Neuron (in vitro differentiated cells): Measurements from ENCODE around the gene TRIM61.
A peak's percentile ranks its signal among the peaks of the same experiment; 100 is the strongest.
"Not testable (repeated sequence)": the region's sequence is repeated elsewhere in the genome, so short reads cannot be mapped to it uniquely, and the experiment has no call there.

ENCODE experiments used
- H2AFZ ChIP-seq: one replicate; pipeline ENCODE4 v1.6.1; 2013; ENCODE audit warnings: low read depth, mild to moderate bottlenecking, inconsistent platforms, low read length, moderate library complexity
- H3K27me3 ChIP-seq: one replicate; pipeline ENCODE4 v1.6.1; 2013; ENCODE audit warnings: low read length; ENCODE audit not compliant: insufficient read depth
- H3K36me3 ChIP-seq: one replicate; pipeline ENCODE4 v1.6.1; 2013; ENCODE audit warnings: low read length; ENCODE audit not compliant: insufficient read depth
- H3K4me1 ChIP-seq: one replicate; pipeline ENCODE4 v1.6.1; 2013; ENCODE audit warnings: low read length; ENCODE audit not compliant: insufficient read depth
- H3K4me3 ChIP-seq: 2 replicates; pipeline ENCODE4 v1.5.1; 2013; ENCODE audit warnings: mild to moderate bottlenecking, low read length, moderate library complexity
- H3K9me3 ChIP-seq: one replicate; pipeline ENCODE4 v1.6.1; 2013; ENCODE audit warnings: low read length

Gene TRIM61

GRCh38 chr4:164977243-164978164 lies at the start of gene TRIM61:
Gene TRIM61 (minus strand): TSS chr4:164977657. CDS start chr4:164970002, 7,655 bp downstream.
- Histone ChIP-seq H3K36me3 (peaks cover under 1% of the 10 kb centered on the region), H3K4me1 (peaks cover 3% of the 10 kb centered on the region), H3K4me3 (peak within 1 kb of the TSS; percentile 65), H3K27me3 (no peaks in the 10 kb centered on the region), H3K9me3 (no peaks in the 10 kb centered on the region), H2AFZ (peak within 1 kb of the TSS; percentile 31)

- H3K27me3 ChIP-seq, H3K36me3 ChIP-seq, H3K9me3 ChIP-seq, H2AFZ ChIP-seq, H3K4me1 ChIP-seq, H3K4me3 ChIP-seq: not testable (repeated sequence)
Observed at GRCh38 chr4:165025782-165026181, 48.3 kb upstream of the TRIM61 start.

- not testable (repeated sequence) for H2AFZ ChIP-seq, H3K27me3 ChIP-seq, H3K4me1 ChIP-seq, H3K4me3 ChIP-seq, H3K9me3 ChIP-seq, H3K36me3 ChIP-seq
Observed at GRCh38 chr4:165019995-165020394, 42.5 kb upstream of the TRIM61 start.

GRCh38 chr4:165016971-165017370 lies 39.5 kb upstream of the TRIM61 start:
- no peaks in the 10 kb centered on the region for H3K27me3 ChIP-seq

GRCh38 chr4:165013691-165014090 lies 36.2 kb upstream of the TRIM61 start:
- no peaks in the 10 kb centered on the region for H3K36me3 ChIP-seq
- no peaks in the 10 kb centered on the region for H3K9me3 ChIP-seq
- H3K4me1 ChIP-seq: no peaks in the 10 kb centered on the region
- H2AFZ ChIP-seq: no peak overlapping the region
- H3K27me3 ChIP-seq: no peaks in the 10 kb centered on the region
- no peak overlapping the region for H3K4me3 ChIP-seq

More at GRCh38 chr4:165016971-165017370, 39.5 kb upstream of the TRIM61 start:
- Histone ChIP-seq H2AFZ (no peak overlapping the region), H3K36me3 (no peaks in the 10 kb centered on the region), H3K4me1 (no peaks in the 10 kb centered on the region), H3K4me3 (no peak overlapping the region), H3K9me3 (no peaks in the 10 kb centered on the region)

- Histone ChIP-seq H2AFZ (no peak overlapping the region), H3K36me3 (no peaks in the 10 kb centered on the region), H3K9me3 (no peaks in the 10 kb centered on the region), H3K4me3 (no peak overlapping the region), H3K27me3 (no peaks in the 10 kb centered on the region), H3K4me1 (peaks cover under 1% of the 10 kb centered on the region)
Observed at GRCh38 chr4:165011403-165011802, 33.9 kb upstream of the TRIM61 start.

GRCh38 chr4:165010991-165011390 lies 33.5 kb upstream of the TRIM61 start:
- Histone ChIP-seq H3K27me3 (no peaks in the 10 kb centered on the region), H3K4me1 (peaks cover 2% of the 10 kb centered on the region), H2AFZ (no peak overlapping the region), H3K4me3 (no peak overlapping the region), H3K36me3 (no peaks in the 10 kb centered on the region), H3K9me3 (no peaks in the 10 kb centered on the region)

- no peaks in the 10 kb centered on the region for H3K27me3 ChIP-seq
- no peak overlapping the region for H2AFZ ChIP-seq
- no peak overlapping the region for H3K4me3 ChIP-seq
- H3K9me3 ChIP-seq: no peaks in the 10 kb centered on the region
- H3K36me3 ChIP-seq: no peaks in the 10 kb centered on the region
- H3K4me1 ChIP-seq: peaks cover 2% of the 10 kb centered on the region
Observed at GRCh38 chr4:165010487-165010886, 33.0 kb upstream of the TRIM61 start.

GRCh38 chr4:165009493-165010227 lies 32.2 kb upstream of the TRIM61 start:
- H3K4me3 ChIP-seq: no peak overlapping the region
- H2AFZ ChIP-seq: no peak overlapping the region
- no peaks in the 10 kb centered on the region for H3K36me3 ChIP-seq
- peaks cover 2% of the 10 kb centered on the region for H3K4me1 ChIP-seq
- H3K9me3 ChIP-seq: no peaks in the 10 kb centered on the region
- H3K27me3 ChIP-seq: no peaks in the 10 kb centered on the region

GRCh38 chr4:165006886-165007285 lies 29.4 kb upstream of the TRIM61 start:
- H3K36me3 ChIP-seq: no peaks in the 10 kb centered on the region
- no peak overlapping the region for H3K4me3 ChIP-seq
- H3K9me3 ChIP-seq: no peaks in the 10 kb centered on the region

GRCh38 chr4:165006456-165006855 lies 29.0 kb upstream of the TRIM61 start:
- Histone ChIP-seq H2AFZ (no peak overlapping the region), H3K27me3 (peaks cover 4% of the 10 kb centered on the region), H3K4me3 (no peak overlapping the region), H3K9me3 (no peaks in the 10 kb centered on the region), H3K4me1 (peaks cover 2% of the 10 kb centered on the region), H3K36me3 (no peaks in the 10 kb centered on the region)

More at GRCh38 chr4:165006886-165007285, 29.4 kb upstream of the TRIM61 start:
- no peak overlapping the region for H2AFZ ChIP-seq
- H3K4me1 ChIP-seq: peaks cover 2% of the 10 kb centered on the region
- peaks cover 4% of the 10 kb centered on the region for H3K27me3 ChIP-seq

GRCh38 chr4:165005352-165005925 lies 28.0 kb upstream of the TRIM61 start:
- no peaks in the 10 kb centered on the region for H3K36me3 ChIP-seq
- H3K27me3 ChIP-seq: peaks cover 4% of the 10 kb centered on the region
- H3K9me3 ChIP-seq: no peaks in the 10 kb centered on the region
- H3K4me3 ChIP-seq: no peak overlapping the region
- H3K4me1 ChIP-seq: peaks cover 2% of the 10 kb centered on the region
- no peak overlapping the region for H2AFZ ChIP-seq

- H3K4me3 ChIP-seq, H2AFZ ChIP-seq, H3K9me3 ChIP-seq, H3K27me3 ChIP-seq, H3K4me1 ChIP-seq, H3K36me3 ChIP-seq: not testable (repeated sequence)
Observed at GRCh38 chr4:165001957-165002356, 24.5 kb upstream of the TRIM61 start.
